SH-SY5Y (cell line): Measurements from ENCODE around the gene LBHD2.

ENCODE experiments used
- GATA2 ChIP-seq: IDR thresholded peaks from 2 replicates; pipeline ENCODE4 v1.6.1; 2011; ENCODE audit warnings: mild to moderate bottlenecking, low read depth, low read length
- GATA3 ChIP-seq: IDR thresholded peaks from 2 replicates; pipeline ENCODE4 v1.6.1; 2011; ENCODE audit warnings: low read depth, mild to moderate bottlenecking, low read length, moderate library complexity

The LBHD2 gene

GRCh38 chr14:103133210-103134140 lies 49.5 kb downstream of the LBHD2 start:
- no peak for TF ChIP-seq GATA3
- no peak for TF ChIP-seq GATA2

GRCh38 chr14:103134405-103134804 lies 50.4 kb downstream of the LBHD2 start:
- no peak for TF ChIP-seq GATA2
- TF ChIP-seq GATA3: no peak

DNA sequence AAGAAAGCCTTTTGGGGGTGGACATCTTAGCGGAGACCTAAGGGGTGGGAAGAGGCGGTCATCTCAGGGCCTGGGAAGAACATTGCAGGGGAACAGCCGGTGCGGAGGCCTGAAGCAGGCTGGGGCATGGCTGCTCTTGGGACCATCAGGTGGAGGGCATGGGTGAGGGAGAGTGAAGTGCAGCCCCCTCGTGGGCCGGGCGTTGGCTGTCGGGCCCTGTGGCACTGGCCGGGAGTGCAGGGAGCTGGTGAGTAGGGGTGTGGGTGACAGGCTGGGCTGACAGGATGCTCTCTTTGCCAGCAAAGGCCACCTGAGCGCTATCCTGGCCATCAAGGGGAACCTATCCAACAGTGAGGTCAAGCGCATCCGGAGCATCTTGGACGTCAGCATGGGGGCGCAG lies 50.9 kb downstream of the LBHD2 start:
- no peak for TF ChIP-seq GATA3
- TF ChIP-seq GATA2: no peak

GRCh38 chr14:103135333-103136260 lies 51.6 kb downstream of the LBHD2 start:
- TF ChIP-seq GATA3: no peak
- no peak for TF ChIP-seq GATA2

GRCh38 chr14:103136388-103137271 lies 52.6 kb downstream of the LBHD2 start:
- TF ChIP-seq GATA3: no peak
- TF ChIP-seq GATA2: no peak

DNA sequence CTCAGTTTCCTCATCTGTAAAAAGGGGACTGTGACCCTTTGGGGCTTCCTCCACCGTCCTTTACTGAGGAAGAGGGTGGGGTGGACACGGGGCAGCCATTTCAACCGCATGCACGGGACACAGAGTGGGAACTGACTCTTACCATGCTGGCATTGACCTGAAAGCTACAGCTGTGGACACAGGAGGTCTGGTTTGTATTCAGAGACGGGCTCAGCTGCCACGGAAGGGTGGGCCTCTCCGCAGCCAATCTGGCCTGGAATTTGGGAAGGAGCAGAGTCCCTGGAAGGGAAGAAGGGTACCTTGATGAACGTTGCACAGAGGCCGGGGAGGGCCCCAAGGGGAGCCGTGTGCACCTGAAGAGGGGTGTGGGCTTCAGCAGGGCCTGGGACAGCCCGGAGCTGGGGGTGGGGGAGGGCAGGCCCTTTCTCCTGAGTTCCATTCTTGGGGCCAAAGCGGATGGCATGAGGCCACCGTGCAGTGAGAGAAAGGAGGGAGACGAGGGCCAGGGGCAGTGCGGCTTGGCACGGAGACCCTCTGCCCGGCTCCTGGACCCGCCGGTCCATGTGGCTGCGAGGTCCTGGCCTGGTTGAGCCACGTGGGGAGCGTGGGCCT lies 53.8 kb downstream of the LBHD2 start:
- no peak for TF ChIP-seq GATA2
- TF ChIP-seq GATA3: no peak

GRCh38 chr14:103138301-103139131 lies 54.5 kb downstream of the LBHD2 start:
- TF ChIP-seq GATA3: no peak
- TF ChIP-seq GATA2: no peak

- TF ChIP-seq GATA3 (no peak), GATA2 (no peak)
Observed at GRCh38 chr14:103139132-103140025, 55.4 kb downstream of the LBHD2 start.
